GM11168 (cell line): ENCODE data around the gene MIEN1.

Source experiments
- in situ Hi-C: fragments of 300-500 bp; cut with MboI; formaldehyde crosslinking; loops from one replicate; pipeline ENCODE4 v1.12.0; 2022; ENCODE audit warnings: low sequenced_read_pairs; ENCODE audit not compliant: unreplicated experiment

MIEN1 gene

DNA sequence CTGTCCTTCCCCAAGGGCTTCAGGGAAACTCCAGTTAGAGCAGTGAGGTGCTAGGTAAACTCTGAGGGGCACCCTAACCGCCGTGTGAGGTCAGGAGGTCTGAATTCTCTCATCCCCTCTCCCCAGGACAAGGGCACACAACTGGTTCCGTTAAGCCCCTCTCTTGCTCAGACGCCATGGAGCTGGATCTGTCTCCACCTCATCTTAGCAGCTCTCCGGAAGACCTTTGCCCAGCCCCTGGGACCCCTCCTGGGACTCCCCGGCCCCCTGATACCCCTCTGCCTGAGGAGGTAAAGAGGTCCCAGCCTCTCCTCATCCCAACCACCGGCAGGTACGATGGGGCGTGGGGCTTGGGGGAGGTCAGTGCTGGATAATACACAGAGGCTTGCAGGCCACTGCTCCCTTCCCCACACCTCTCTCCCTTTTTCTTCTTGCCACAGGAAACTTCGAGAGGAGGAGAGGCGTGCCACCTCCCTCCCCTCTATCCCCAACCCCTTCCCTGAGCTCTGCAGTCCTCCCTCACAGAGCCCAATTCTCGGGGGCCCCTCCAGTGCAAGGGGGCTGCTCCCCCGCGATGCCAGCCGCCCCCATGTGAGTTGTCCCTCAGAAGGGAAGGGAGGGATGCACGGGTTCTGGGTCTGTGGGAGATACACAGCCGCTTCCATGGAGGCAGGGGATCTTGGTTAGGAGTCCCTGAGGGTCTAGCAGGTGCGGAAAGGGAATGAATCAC, 12.0 kb upstream of the MIEN1 start:
- in situ Hi-C loops = no loop called here

DNA sequence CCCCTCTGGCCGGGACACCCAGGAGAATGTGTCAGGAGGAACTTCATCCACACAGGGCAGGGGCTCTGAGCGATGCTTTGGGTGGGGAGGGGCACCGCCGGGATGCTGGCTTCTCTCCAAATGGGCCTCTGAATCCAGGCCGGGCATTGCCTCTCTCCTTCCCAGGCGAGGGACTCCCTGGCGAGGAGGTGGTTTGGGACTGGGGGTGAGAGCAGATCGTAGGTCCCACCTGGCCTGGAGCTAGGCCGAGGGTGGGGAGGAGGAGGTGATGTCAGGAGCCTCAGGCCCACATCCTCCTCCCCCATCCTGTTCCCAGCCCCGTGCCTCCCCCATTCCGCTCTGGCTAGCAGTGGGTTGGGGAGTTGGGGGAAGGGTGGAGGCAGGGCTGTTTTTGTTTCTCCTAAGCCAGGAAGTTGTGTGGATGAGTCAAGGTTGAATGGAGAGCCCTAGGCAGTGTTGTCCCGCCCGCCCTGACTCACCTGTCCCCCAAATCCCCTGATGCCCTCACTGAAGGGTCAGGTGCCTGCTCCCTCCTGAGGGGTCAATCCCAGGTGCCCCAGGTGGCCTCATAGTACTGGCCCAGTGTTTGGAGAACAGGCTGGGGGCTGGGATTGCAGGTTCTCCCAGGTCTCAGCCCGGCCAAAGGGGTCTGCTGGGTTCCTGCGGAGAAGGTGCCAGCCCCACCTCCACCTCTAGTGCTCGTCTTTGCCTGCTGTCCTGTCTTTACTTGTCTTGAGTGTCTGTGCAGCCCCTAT, 10.2 kb upstream of the MIEN1 start:
- in situ Hi-C loops = no loop called here

DNA sequence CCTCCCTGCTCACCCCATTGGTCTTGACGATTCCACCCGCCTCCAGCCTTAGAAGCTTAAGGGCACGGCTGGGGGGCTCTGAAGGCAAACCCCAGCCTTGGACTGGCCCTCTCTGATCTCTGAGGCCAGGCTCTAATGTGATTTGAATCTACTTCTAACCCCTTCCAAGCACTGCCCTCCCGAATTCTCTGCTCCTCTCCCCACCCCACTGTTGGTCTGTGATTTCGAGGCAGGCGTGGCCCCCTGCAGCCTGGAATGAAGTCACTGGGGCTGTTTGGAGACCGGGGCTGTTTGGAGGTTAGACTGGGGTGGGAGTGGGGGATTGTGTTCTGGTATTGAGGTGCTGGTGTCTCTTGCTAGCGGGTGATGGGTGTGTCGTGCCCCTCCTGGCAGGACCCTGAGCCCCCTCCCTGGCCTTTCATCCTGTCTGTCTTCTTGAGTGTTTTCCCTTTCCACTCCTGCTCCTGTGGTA, 9.6 kb upstream of the MIEN1 start:
- in situ Hi-C loops = no loop called here

DNA sequence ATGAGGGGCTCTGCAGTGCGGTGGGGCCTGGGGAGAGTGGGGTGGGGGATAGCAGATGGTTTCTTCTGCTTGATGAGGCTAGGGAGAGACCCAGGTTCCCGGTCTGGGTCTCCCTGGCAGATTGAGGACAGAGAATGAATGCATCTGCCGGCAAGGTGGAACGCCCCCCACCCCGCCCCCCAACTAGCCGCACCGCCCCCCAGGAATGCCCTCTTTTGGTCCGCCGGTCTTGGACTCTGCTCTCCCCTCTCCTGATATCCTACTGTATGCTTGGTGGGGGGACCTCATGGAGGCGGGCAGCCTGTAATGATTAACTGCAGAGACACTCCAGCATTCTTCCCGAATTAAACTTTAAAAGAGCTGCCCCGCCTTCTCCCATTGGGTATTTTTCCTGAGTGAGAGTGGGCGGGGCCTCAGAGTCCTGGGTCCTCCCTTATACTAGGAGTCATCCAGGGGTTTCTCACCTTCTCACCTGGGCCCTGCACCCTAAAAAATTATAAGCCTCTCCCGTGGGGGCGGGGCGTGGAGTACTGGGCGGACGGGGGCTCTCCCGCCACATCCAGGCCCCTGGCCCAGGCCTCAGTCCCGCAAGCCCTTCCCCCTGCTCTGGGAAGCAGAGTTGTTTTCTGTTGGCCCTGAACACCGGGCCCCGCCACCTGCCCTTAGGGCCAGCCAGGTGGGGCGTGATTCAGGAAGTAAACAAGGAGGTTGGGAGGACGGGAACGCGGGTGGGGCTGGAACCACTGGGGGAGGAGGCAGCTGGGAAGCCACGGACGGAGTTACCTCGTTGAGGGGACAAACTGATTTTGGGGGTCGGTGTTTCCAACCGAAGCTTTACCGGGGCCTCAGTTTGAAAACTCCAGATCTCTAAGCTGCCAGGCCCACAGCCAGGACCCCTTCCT, 8.9 kb upstream of the MIEN1 start:
- in situ Hi-C loops = no loop called here

DNA sequence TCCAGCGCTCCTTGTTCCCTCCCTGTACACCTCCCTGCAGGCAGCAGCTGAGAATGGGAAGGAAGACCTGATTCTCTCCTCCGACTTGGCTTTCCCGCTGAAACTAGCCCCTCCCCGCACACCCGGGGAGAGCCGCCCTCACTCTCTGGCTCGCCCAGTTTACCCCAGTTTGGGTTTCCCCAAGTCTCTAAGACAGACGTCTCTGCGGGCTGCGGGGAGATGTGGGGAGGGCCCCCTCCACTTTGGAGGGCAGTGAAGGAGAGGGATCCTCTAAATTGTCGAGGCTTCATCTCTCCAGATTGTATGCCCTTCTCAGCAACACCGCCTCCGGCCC, 8.2 kb upstream of the MIEN1 start:
- in situ Hi-C loops = no loop called here

DNA sequence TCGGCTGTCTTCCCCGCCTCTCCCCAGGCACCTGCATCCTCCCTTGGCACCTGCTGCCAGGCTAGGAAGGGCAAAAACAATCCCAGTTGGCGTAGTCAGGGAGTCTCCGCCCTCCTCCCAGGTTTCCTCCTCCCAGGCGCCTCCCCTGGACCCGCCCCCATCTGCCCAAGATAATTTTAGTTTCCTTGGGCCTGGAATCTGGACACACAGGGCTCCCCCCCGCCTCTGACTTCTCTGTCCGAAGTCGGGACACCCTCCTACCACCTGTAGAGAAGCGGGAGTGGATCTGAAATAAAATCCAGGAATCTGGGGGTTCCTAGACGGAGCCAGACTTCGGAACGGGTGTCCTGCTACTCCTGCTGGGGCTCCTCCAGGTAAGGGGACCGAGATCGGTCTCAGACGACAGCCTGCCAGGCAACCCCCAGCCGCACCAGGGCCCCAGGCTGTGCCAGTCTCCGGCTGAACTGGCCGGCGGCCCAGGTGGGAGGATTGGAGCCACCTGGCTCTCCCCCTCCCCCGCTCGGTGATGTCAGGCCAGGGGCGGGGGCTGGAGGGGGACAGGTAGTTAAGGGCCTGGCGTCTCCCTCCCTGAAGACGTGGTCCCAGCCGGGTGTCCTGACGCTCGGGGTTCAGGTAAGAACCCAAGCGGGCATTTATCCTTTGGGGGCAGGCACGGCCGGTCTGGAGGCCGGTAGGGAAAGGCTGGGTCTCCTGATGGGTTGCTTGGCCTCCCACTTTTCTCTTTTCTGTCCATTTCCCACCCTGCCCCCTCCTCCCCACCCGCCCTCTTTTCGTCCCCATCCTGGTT, 7.6 kb upstream of the MIEN1 start, which contains the start of gene GRB7:
GRB7 (plus strand) TSS at position 179 of the 808 bp plus-strand sequence. CDS start 4,364 bp downstream, outside the sequence.
- in situ Hi-C loops = no loop called here

DNA sequence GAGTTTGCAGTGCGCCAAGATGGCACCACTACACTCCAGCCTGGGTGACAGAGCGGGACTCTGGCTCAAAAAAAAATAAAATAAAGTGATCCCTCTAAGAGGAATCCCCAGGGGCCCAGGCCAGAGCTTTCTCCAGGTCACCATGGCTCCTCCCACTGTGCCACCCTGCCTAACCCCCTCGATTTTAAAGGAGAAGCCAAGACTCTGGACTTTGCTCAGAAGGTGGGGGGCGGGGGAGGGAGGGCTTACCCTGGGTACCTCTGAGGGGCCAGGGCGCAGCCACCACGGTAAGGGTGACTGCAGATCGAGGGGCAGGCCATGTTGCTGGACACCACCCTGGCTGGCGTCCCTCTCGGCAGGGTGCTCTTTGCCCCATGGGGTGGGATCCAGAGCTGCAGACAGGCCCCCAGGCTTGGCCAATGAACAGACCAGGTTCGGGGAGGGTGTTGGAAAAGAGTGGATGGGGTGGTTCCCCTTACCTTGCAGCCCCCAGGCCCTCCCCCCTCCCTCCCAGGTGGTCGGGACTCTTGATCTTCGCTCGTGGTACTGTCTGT, 7.0 kb upstream of the MIEN1 start:
- in situ Hi-C loops = no loop called here

DNA sequence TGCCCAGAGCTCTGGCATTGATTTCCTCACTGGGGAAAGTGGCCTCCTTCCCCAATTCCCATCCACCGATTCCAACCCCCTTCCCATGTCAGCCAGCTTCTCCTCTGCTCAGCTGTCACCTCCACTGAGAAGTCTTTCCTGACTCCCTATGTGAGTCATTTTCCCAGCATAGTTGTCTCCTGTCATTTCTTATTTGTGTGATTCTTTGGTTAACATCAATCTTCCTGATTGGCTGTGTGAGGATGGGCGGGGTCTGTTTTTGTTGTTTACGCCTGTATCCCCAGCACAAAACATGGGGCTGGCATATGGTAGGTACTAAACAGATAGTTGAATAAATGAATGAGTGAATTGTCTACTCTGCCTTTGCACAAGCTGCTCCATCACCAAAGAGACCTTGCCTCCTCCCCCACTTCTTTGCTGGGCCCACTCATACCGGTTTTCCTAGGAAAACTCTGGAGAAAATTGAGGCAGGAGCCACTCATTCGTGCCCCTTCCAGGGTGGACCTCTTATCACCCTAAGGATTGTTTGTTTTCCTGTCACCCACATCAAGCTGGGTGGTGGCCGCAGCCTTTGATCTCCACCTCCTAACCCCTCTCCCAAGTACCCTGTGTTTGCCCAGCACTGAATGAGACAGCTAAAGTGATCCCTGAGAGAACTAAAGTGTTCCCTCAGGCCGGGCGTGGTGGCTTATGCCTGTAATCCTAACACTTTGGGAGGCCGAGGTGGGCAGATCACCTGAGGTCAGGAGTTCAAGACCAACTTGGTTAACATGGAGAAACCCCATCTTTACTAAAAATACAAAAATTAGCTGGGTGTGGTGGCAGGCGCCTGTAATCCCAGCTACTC, 6.2 kb upstream of the MIEN1 start:
- in situ Hi-C loops = no loop called here

DNA sequence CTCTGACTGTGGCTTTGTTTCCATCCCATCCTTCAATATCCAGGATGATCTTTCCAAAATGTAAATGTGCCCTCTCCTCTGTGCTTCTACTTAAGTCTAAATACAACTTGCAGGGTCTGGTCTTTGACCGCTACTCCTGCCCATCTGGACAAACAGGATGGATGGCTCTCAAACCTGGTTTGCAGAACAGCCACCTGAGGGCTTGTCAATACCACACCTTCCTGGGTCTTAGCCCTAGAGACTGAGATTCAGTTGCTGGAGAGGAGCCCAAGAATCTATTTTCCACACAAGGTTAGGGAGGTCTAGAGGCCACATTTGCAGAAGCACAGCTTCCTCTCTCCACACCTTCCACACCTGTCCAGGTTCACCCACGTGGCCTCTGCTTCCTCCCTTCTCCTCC, 5.5 kb upstream of the MIEN1 start:
- in situ Hi-C loops = no loop called here

DNA sequence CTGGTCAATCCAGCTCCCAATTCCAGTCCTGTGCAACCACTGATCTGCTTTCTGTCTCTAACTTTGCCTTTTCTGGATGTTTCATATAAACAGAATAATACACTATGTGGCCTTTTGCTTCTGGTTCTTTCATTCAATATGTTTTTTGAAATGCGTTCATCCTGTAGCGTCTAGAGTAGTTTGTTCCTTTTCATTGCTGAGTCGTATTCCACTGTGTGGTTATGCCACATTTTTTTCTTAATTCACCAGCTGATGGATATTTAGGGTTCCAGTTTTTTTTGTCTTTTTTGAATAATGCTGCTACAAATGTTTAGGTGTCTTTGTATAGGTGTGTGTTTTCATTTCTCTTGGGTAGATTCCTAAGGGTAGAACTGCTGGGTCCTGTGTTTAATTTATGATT, 2.3 kb upstream of the MIEN1 start:
- in situ Hi-C loops = no loop called here

DNA sequence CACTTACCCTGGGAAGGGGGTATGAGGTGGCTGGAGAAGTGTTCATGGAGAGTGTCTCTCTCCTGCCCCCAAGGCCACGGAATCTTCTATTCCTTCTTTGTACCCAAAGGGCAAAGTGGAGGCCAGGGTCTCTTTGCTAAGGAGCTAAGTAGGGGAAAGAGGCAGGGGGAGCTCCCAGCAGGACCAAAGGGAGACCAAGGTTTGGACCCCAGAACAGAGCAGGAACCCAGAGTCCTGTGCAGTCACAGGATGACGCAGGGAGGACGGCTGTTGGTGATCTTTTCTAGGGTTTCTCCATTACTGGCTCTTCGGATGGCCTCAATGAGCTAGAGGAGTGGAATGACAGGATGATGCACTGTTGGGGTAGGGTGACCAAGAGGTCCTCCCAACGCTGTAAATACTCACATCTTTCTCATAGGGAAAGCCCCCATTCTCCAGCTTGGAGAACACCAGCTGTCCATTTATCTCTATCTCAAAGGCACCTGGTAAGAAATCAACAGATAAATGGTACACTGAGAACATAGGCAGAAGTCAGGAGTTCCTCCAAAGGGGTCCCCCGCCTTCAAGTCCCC, 966 bp downstream of the MIEN1 start:
- in situ Hi-C loops = loop anchor here (10.0 kb wide), 1 partner anchor 175 kb away; no protein-coding TSS in a partner anchor

DNA sequence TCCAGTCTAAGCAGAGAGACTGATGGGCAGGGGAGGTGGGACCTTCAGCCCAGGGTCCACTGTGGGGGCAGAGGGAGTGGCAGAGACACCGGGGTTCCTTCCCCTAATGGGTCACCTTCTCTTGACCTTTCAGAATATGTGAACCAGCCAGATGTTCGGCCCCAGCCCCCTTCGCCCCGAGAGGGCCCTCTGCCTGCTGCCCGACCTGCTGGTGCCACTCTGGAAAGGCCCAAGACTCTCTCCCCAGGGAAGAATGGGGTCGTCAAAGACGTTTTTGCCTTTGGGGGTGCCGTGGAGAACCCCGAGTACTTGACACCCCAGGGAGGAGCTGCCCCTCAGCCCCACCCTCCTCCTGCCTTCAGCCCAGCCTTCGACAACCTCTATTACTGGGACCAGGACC, 2.8 kb downstream of the MIEN1 start:
- in situ Hi-C loops = loop anchor here (10.0 kb wide), 1 partner anchor 173 kb away; no protein-coding TSS in a partner anchor

DNA sequence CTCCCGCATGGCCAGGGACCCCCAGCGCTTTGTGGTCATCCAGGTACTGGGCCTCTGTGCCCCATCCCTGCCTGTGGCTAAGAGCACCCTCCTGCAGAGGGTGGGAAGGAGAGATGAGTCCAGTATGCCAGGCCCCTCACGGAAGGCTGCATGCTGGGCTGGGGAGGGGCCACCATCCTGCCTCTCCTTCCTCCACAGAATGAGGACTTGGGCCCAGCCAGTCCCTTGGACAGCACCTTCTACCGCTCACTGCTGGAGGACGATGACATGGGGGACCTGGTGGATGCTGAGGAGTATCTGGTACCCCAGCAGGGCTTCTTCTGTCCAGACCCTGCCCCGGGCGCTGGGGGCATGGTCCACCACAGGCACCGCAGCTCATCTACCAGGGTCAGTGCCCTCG, 3.7 kb downstream of the MIEN1 start:
- in situ Hi-C loops = loop anchor here (10.0 kb wide), 1 partner anchor 172 kb away; no protein-coding TSS in a partner anchor

DNA sequence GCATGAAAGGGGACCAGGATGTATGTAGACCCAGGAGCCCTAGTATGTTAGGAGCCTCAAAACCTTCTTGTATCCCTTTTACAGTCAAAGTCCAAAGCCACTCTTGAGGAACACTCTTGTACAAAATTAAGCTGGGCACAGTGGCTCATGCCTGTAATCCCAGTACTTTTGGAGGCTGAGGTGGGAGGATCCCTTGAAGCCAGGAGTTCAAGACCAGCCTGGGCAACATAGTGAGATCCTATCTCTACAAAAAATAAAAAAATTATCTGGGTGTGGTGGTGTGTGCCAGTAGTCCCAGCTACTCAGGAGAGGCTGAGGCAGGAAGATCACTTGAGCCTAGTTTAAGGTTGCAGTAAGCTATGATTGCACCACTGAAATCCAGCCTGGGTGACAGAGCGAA, 4.4 kb downstream of the MIEN1 start:
- in situ Hi-C loops = loop anchor here (10.0 kb wide), 1 partner anchor 171 kb away; no protein-coding TSS in a partner anchor

DNA sequence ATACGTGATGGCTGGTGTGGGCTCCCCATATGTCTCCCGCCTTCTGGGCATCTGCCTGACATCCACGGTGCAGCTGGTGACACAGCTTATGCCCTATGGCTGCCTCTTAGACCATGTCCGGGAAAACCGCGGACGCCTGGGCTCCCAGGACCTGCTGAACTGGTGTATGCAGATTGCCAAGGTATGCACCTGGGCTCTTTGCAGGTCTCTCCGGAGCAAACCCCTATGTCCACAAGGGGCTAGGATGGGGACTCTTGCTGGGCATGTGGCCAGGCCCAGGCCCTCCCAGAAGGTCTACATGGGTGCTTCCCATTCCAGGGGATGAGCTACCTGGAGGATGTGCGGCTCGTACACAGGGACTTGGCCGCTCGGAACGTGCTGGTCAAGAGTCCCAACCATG, 5.6 kb downstream of the MIEN1 start:
- in situ Hi-C loops = loop anchor here (10.0 kb wide), 1 partner anchor 170 kb away; no protein-coding TSS in a partner anchor

DNA sequence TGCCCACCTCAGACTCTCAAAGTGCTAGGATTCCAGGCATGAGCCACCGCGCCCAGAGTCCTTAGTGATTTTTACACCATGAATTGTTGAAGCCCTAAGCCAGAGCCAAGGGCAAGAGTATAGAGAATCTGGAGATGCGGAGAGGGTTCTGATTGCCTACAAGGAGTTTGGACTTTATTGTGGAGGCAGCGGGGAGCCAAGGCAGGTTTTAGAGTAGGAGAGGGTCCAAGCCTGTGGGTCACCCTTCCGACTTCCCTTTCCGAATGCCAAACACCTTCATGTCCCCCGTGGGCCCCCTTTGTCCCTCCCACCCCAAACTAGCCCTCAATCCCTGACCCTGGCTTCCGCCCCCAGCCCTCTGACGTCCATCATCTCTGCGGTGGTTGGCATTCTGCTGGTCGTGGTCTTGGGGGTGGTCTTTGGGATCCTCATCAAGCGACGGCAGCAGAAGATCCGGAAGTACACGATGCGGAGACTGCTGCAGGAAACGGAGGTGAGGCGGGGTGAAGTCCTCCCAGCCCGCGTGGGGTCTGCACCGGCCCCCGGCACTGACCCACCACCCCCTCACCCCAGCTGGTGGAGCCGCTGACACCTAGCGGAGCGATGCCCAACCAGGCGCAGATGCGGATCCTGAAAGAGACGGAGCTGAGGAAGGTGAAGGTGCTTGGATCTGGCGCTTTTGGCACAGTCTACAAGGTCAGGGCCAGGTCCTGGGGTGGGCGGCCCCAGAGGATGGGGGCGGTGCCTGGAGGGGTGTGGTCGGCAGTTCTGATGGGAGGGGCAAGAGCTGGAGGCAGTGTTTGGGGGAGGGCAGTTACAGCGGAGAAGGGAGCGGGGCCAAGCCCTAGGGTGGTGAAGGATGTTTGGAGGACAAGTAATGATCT, 7.1 kb downstream of the MIEN1 start:
- in situ Hi-C loops = loop anchor here (10.0 kb wide), 1 partner anchor 168 kb away; no protein-coding TSS in a partner anchor

DNA sequence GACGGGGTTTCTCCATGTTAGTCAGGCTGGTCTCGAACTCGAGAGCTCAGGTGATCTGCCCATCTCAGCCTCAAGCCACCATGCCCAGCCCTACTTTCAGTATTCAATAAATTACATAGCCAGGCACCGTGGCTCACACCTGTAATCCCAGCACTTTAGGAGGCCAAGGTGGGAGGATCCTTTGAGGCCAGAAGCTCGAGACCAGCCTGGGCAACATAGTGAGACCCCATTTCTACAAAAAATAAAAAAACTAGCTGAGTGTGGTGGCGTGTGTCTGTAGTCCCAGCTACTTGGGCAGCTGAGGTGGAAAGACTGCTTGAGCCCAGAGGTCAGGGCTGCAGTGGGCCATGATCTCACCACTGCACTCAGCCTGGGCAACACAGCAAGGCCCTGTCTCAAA, 8.2 kb downstream of the MIEN1 start:
- in situ Hi-C loops = loop anchor here (10.0 kb wide), 1 partner anchor 167 kb away; no protein-coding TSS in a partner anchor
